ENCODE results near the gene ERI3.

The ERI3 gene

DNA sequence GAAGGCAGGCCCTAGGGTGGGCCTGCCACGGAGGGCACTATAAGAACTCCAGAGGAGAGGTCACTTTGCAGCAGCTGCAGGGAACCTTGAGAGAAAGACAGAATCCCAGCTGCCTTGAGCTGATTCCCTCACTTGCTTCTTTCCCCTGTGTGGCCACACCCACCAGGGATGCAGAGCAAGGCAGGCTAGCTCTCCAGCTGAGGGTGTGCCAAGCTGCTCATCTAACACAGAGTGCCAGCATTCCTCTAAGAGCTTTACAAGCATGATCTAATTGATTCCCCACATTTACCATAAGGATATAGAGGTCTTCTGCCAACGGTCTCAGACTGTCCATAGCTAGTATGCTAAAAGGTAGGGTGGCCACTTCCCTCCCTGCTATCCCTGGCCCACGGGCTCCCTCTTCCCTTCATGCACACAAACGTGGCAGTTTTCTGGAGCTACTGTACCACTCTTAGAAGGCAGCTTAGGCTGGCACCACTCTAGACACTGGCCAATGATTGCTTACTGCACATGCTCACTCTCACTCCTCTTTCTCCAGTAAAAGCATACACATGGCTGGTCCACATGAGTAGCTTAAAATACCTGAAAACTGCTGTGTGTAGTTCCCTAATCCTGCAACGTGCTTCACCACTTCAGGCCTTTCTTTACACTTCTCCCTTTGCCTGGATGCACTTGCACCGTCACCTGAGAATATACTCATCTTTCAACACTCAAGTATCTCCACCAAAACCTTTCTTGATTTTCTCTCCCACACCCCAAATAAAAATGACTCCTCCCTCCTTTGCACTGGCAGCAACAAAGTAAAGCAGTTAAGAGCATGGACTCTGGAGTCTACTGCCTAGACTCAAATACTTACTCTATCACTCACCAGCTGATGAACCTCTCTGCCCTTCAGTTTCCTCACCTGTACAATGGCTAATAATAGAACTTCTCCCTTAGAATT lies 84.1 kb downstream of the ERI3 start:
- Histone ChIP-seq H3K27me3 (ENCODE audit: control insufficient read depth in 1 of 2, insufficient read depth in 2 of 2, low read length in 2 of 2) (no peaks in the 10 kb centered on the region), H3K4me3 (ENCODE audit: low read length in 2 of 2) (no peak overlapping the region), H3K36me3 (ENCODE audit: control insufficient read depth in 2 of 2, insufficient read depth in 2 of 2, low read length in 2 of 2) (peaks cover 0 to 2% of the 10 kb centered on the region in 2 donors), H3K9me3 (ENCODE audit: control insufficient read depth in 2 of 2, low read length in 2 of 2) (no peaks in the 10 kb centered on the region), H3K4me1 (ENCODE audit: control insufficient read depth, insufficient read depth, low read length) (no peaks in the 10 kb centered on the region), H3K9ac (ENCODE audit: low read length in 2 of 2) (no peak overlapping the region), H3K27ac (ENCODE audit: low read length) (no peak overlapping the region)

DNA sequence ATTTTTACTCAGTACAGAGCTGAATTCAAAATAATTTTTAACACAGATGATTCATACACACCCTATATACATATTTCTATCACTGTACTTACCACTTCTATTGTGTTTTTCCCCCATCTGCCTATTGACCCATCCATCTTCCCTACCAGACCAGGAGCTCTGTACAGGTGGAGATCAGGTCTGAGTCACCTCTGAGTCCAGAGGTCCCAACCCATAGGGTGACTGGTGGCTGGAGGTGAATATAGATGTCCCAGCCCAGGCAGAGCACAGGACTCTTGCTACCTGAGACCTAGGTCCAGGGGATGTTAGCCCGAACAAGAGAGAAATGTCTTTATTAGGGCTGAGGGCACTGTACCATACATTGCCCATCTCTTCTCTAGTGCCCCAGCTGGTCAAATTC lies 87.0 kb downstream of the ERI3 start:
- Histone ChIP-seq H3K4me1 (ENCODE audit: control insufficient read depth, insufficient read depth, low read length) (no peaks in the 10 kb centered on the region), H3K9ac (ENCODE audit: low read length in 2 of 2) (no peak overlapping the region), H3K36me3 (ENCODE audit: control insufficient read depth in 2 of 2, insufficient read depth in 2 of 2, low read length in 2 of 2) (peaks cover 0 to 2% of the 10 kb centered on the region in 2 donors), H3K9me3 (ENCODE audit: control insufficient read depth in 2 of 2, low read length in 2 of 2) (no peaks in the 10 kb centered on the region), H3K27me3 (ENCODE audit: control insufficient read depth in 1 of 2, insufficient read depth in 2 of 2, low read length in 2 of 2) (no peaks in the 10 kb centered on the region), H3K27ac (ENCODE audit: low read length) (no peak overlapping the region), H3K4me3 (ENCODE audit: low read length in 2 of 2) (no peak overlapping the region)

DNA sequence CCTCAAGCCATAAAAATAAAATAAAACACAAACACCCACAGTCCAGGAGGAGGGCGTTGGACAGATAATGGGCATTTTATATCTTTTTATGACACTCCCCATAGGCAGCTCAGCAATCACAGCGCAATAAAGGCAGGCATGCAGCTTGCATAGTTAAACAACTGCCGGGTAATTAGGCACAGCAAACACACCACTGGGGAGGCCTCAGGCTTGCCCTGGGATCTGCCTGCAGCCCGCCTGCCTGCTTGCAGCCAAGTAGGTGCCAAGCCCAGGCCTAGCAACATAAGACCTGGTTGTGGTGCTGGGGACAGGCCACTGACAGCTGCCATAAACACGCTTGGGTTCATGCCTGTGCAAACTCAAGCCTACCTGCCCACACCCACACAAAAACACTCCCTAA lies 87.6 kb downstream of the ERI3 start:
- H3K9ac ChIP-seq (ENCODE audit: low read length in 2 of 2), result no peak overlapping the region
- peaks cover 0 to 2% of the 10 kb centered on the region in 2 donors for H3K36me3 ChIP-seq (ENCODE audit: control insufficient read depth in 2 of 2, insufficient read depth in 2 of 2, low read length in 2 of 2)
- H3K9me3 ChIP-seq (ENCODE audit: control insufficient read depth in 2 of 2, low read length in 2 of 2), result no peaks in the 10 kb centered on the region
- H3K4me1 ChIP-seq (ENCODE audit: control insufficient read depth, insufficient read depth, low read length), result no peaks in the 10 kb centered on the region
- H3K27me3 ChIP-seq (ENCODE audit: control insufficient read depth in 1 of 2, insufficient read depth in 2 of 2, low read length in 2 of 2), result no peaks in the 10 kb centered on the region
- H3K27ac ChIP-seq (ENCODE audit: low read length), result no peak overlapping the region
- H3K4me3 ChIP-seq (ENCODE audit: low read length in 2 of 2), result no peak overlapping the region

DNA sequence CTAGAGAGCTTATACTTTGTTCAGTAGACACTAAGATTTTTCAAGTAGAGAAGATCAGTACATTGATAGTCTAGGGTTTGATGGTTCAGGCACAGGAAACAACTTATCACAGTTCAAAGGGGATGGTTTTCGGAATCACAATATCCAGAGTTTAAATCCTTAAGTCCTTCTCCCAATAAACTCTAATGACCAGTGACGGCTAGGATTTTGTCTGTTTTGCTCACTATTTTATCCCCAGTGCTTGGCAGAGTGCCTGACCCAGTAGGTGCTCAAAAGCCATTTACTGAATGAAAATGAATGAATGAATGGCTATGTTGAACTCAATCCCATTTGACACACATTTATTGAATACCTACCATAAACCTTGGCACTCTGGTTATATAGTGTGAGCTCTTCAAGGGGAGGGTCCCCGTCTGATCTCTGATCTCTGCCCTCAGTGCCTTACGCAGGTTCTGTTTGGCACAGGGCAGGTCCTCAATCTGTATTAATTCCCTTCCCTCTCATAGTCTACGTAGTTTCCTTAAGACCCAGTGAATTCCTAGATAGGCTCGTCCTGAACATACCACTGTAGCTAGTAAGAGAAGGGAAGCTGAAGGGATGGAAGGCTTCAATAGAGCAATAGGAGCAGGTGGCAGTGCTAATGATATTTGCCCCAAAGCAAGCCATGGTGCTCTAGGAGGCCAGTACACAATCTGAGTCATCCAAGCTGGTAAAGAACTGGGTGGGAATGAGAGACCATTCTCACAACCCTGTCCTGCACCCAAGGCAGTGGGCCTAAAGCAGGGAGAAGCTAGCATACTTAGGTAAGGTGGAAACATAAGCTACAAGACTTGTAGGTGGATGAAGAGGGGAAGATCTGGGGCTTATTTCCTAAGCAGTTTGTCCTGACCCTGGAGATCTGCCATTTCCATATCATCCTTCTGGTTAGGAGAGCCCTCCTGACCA lies 88.4 kb downstream of the ERI3 start:
- Histone ChIP-seq H3K27me3 (ENCODE audit: control insufficient read depth in 1 of 2, insufficient read depth in 2 of 2, low read length in 2 of 2) (no peaks in the 10 kb centered on the region), H3K27ac (ENCODE audit: low read length) (no peak overlapping the region), H3K9me3 (ENCODE audit: control insufficient read depth in 2 of 2, low read length in 2 of 2) (no peaks in the 10 kb centered on the region), H3K4me3 (ENCODE audit: low read length in 2 of 2) (no peak overlapping the region), H3K36me3 (ENCODE audit: control insufficient read depth in 2 of 2, insufficient read depth in 2 of 2, low read length in 2 of 2) (peaks cover 0 to 2% of the 10 kb centered on the region in 2 donors), H3K9ac (ENCODE audit: low read length in 2 of 2) (no peak overlapping the region), H3K4me1 (ENCODE audit: control insufficient read depth, insufficient read depth, low read length) (no peaks in the 10 kb centered on the region)

GRCh38 chr1:44265656-44266358 lies 89.2 kb downstream of the ERI3 start:
- H3K9ac ChIP-seq (ENCODE audit: low read length in 2 of 2), result no peak overlapping the region
- no peak overlapping the region for H3K4me3 ChIP-seq (ENCODE audit: low read length in 2 of 2)
- no peaks in the 10 kb centered on the region for H3K9me3 ChIP-seq (ENCODE audit: control insufficient read depth in 2 of 2, low read length in 2 of 2)
- H3K4me1 ChIP-seq (ENCODE audit: control insufficient read depth, insufficient read depth, low read length), result no peaks in the 10 kb centered on the region
- no peak overlapping the region for H3K27ac ChIP-seq (ENCODE audit: low read length)
- no peaks in the 10 kb centered on the region for H3K27me3 ChIP-seq (ENCODE audit: control insufficient read depth in 1 of 2, insufficient read depth in 2 of 2, low read length in 2 of 2)
- H3K36me3 ChIP-seq (ENCODE audit: control insufficient read depth in 2 of 2, insufficient read depth in 2 of 2, low read length in 2 of 2), result peaks cover 0 to 2% of the 10 kb centered on the region in 2 donors

DNA sequence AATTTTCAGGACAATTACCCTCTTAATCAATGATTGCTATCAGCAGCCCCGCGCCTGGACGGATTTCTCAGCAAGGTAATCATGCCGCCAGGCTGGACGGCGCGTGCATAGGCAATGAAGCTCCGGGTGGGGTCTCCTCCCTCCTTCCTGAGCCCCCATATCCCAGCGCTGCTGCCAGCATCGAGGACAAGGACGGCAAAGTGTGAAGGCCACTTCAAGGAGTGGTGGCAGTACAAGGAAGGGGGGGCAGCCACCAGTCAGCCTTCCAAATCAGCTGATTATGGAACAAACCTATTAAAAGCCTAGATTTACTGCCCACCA lies 90.6 kb downstream of the ERI3 start:
- no peaks in the 10 kb centered on the region for H3K36me3 ChIP-seq (ENCODE audit: control insufficient read depth in 2 of 2, insufficient read depth in 2 of 2, low read length in 2 of 2)
- H3K9me3 ChIP-seq (ENCODE audit: control insufficient read depth in 2 of 2, low read length in 2 of 2), result no peaks in the 10 kb centered on the region
- H3K4me1 ChIP-seq (ENCODE audit: control insufficient read depth, insufficient read depth, low read length), result no peaks in the 10 kb centered on the region
- no peak overlapping the region for H3K9ac ChIP-seq (ENCODE audit: low read length in 2 of 2)
- H3K27me3 ChIP-seq (ENCODE audit: control insufficient read depth in 1 of 2, insufficient read depth in 2 of 2, low read length in 2 of 2), result no peaks in the 10 kb centered on the region
- H3K27ac ChIP-seq (ENCODE audit: low read length), result no peak overlapping the region
- H3K4me3 ChIP-seq (ENCODE audit: low read length in 2 of 2), result no peak overlapping the region

GRCh38 chr1:44263568-44264450 lies 91.2 kb downstream of the ERI3 start:
- H3K27me3 ChIP-seq (ENCODE audit: control insufficient read depth in 1 of 2, insufficient read depth in 2 of 2, low read length in 2 of 2), result no peaks in the 10 kb centered on the region
- no peak overlapping the region for H3K4me3 ChIP-seq (ENCODE audit: low read length in 2 of 2)
- no peak overlapping the region for H3K27ac ChIP-seq (ENCODE audit: low read length)
- no peaks in the 10 kb centered on the region for H3K4me1 ChIP-seq (ENCODE audit: control insufficient read depth, insufficient read depth, low read length)
- no peaks in the 10 kb centered on the region for H3K36me3 ChIP-seq (ENCODE audit: control insufficient read depth in 2 of 2, insufficient read depth in 2 of 2, low read length in 2 of 2)
- H3K9ac ChIP-seq (ENCODE audit: low read length in 2 of 2), result no peak overlapping the region
- no peaks in the 10 kb centered on the region for H3K9me3 ChIP-seq (ENCODE audit: control insufficient read depth in 2 of 2, low read length in 2 of 2)

- Histone ChIP-seq H3K27ac (ENCODE audit: low read length) (no peak overlapping the region), H3K4me3 (ENCODE audit: low read length in 2 of 2) (no peak overlapping the region), H3K27me3 (ENCODE audit: control insufficient read depth in 1 of 2, insufficient read depth in 2 of 2, low read length in 2 of 2) (no peaks in the 10 kb centered on the region), H3K9me3 (ENCODE audit: control insufficient read depth in 2 of 2, low read length in 2 of 2) (no peaks in the 10 kb centered on the region), H3K9ac (ENCODE audit: low read length in 2 of 2) (no peak overlapping the region), H3K4me1 (ENCODE audit: control insufficient read depth, insufficient read depth, low read length) (no peaks in the 10 kb centered on the region), H3K36me3 (ENCODE audit: control insufficient read depth in 2 of 2, insufficient read depth in 2 of 2, low read length in 2 of 2) (no peaks in the 10 kb centered on the region)
These were observed 92.1 kb downstream of the ERI3 start for GRCh38 chr1:44262816-44263567.

- Histone ChIP-seq H3K36me3 (ENCODE audit: control insufficient read depth in 2 of 2, insufficient read depth in 2 of 2, low read length in 2 of 2) (peaks cover 0 to 3% of the 10 kb centered on the region in 2 donors), H3K4me3 (ENCODE audit: low read length in 2 of 2) (no peak overlapping the region), H3K4me1 (ENCODE audit: control insufficient read depth, insufficient read depth, low read length) (no peaks in the 10 kb centered on the region), H3K27ac (ENCODE audit: low read length) (no peak overlapping the region), H3K27me3 (ENCODE audit: control insufficient read depth in 1 of 2, insufficient read depth in 2 of 2, low read length in 2 of 2) (no peaks in the 10 kb centered on the region), H3K9ac (ENCODE audit: low read length in 2 of 2) (no peak overlapping the region), H3K9me3 (ENCODE audit: control insufficient read depth in 2 of 2, low read length in 2 of 2) (no peaks in the 10 kb centered on the region)
These were observed 92.6 kb downstream of the ERI3 start for GRCh38 chr1:44262414-44262813.
